ENCODE results near the gene PRDM5. TPM values are rescaled to one million over a fixed set of nuclear protein-coding genes. Genes with fewer than 3 reads are reported as not detected.
"Not testable (repeated sequence)": the region's sequence is repeated elsewhere in the genome, so short reads cannot be mapped to it uniquely, and the experiment has no call there.

The PRDM5 gene
- total RNA-seq, 1 experiment from 2014 or later = 13.1 TPM

DNA sequence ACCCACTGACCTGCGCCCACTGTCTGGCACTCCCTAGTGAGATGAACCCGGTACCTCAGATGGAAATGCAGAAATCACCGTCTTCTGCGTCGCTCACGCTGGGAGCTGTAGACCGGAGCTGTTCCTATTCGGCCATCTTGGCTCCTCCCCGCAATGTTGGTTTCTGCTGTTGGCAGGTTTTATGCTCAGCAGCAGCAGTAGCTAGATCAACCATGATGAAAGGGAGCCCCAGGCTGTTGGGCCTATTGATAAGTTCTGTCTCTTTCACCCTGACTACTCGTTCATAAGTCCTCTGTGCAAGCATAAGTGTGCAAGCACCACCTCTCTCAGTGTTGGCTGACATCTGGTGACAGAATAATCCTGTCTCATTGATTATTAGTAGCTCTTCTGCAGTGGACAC is 274.2 kb downstream of the PRDM5 start:
- not testable (repeated sequence) for DNase-seq (ENCODE audit: low spot score)

Other genes with a start within 250 kb of the PRDM5 start
- 0.14 and 0.29 TPM in 2 replicates for gene NDNF, start 149.8 kb upstream of the PRDM5 start, total RNA-seq (2014; rRNA removed; shearing (Covaris generic))
- gene TNIP3, start 241.6 kb upstream of the PRDM5 start, total RNA-seq (2014; rRNA removed; shearing (Covaris generic)) = 0.05 and 1.9 TPM in 2 replicates